SKM-1 (cell line): ENCODE data around the gene NVL.

Source experiments
- DNase-seq: peaks from one replicate; lab custom pipeline; 2025; ENCODE audit not compliant: unreplicated experiment; lab: John Stamatoyannopoulos, UW

The NVL gene

GRCh38 chr1:224287714-224288113 is 42.3 kb downstream of the NVL start:
- DNase-seq: no peak

GRCh38 chr1:224282140-224282539 is 47.8 kb downstream of the NVL start:
- no peak for DNase-seq

- DNase-seq: no peak
Measured at GRCh38 chr1:224276771-224277487, 53.0 kb downstream of the NVL start.

GRCh38 chr1:224274970-224275626 is 54.9 kb downstream of the NVL start:
- no peak for DNase-seq

- no peak for DNase-seq
Measured at GRCh38 chr1:224273641-224274040, 56.3 kb downstream of the NVL start.

- no peak for DNase-seq
Measured at GRCh38 chr1:224271106-224271505, 58.9 kb downstream of the NVL start.

GRCh38 chr1:224267925-224268324 is 62.0 kb downstream of the NVL start:
- no peak for DNase-seq

GRCh38 chr1:224266915-224267856 is 62.8 kb downstream of the NVL start:
- DNase-seq: no peak

- DNase-seq: no peak
Measured at GRCh38 chr1:224266105-224266914, 63.7 kb downstream of the NVL start.

GRCh38 chr1:224264321-224264720 is 65.7 kb downstream of the NVL start:
- no peak for DNase-seq

- no peak for DNase-seq
Measured at GRCh38 chr1:224262373-224263054, 67.5 kb downstream of the NVL start.

GRCh38 chr1:224259986-224260385 is 70.0 kb downstream of the NVL start:
- DNase-seq: no peak

- DNase-seq: no peak
Measured at GRCh38 chr1:224258351-224258750, 71.6 kb downstream of the NVL start.

- no peak for DNase-seq
Measured at GRCh38 chr1:224256640-224257039, 73.3 kb downstream of the NVL start.

- DNase-seq: no peak
Measured at GRCh38 chr1:224253721-224254120, 76.3 kb downstream of the NVL start.

GRCh38 chr1:224252479-224252878 is 77.5 kb downstream of the NVL start:
- DNase-seq: no peak

- no peak for DNase-seq
Measured at GRCh38 chr1:224251741-224252146, 78.2 kb downstream of the NVL start.

GRCh38 chr1:224245188-224245587 is 84.8 kb downstream of the NVL start:
- DNase-seq: peak; percentile 93

- DNase-seq: no peak
Measured at GRCh38 chr1:224238756-224239155, 91.2 kb downstream of the NVL start.

GRCh38 chr1:224238212-224238611 is 91.8 kb downstream of the NVL start:
- no peak for DNase-seq
